HEK293 (cell line): ENCODE results near the gene ITPR2.

ENCODE experiments used
- FEZF1 ChIP-seq: fragments of 450-650 bp; formaldehyde crosslinking; IDR thresholded peaks from 2 replicates; pipeline ENCODE4 v1.5.1; 2016; ENCODE audit warnings: missing biosample characterization, missing genetic modification characterization
- GLI4 ChIP-seq: fragments of 450-650 bp; formaldehyde crosslinking; IDR thresholded peaks from 2 replicates; pipeline ENCODE4 v1.5.1; 2016; ENCODE audit warnings: missing biosample characterization, missing genetic modification characterization
- IKZF3 ChIP-seq: fragments of 450-650 bp; IDR thresholded peaks from 2 replicates; pipeline ENCODE4 v1.5.0; 2018; ENCODE audit warnings: missing biosample characterization, mild to moderate bottlenecking, missing genetic modification characterization, moderate library complexity
- KLF10 ChIP-seq: fragments of 450-650 bp; IDR thresholded peaks from 2 replicates; pipeline ENCODE4 v1.5.1; 2018; ENCODE audit warnings: missing biosample characterization, mild to moderate bottlenecking, missing genetic modification characterization
- OSR2 ChIP-seq: fragments of 450-650 bp; formaldehyde crosslinking; IDR thresholded peaks from 2 replicates; pipeline ENCODE4 v1.5.1; 2016; ENCODE audit warnings: missing biosample characterization, missing genetic modification characterization
- PATZ1 ChIP-seq: fragments of 450-650 bp; formaldehyde crosslinking; IDR thresholded peaks from 2 replicates; pipeline ENCODE4 v1.5.1; 2016; ENCODE audit warnings: missing biosample characterization, missing genetic modification characterization
- RBAK ChIP-seq: fragments of 450-650 bp; formaldehyde crosslinking; IDR thresholded peaks from 2 replicates; pipeline ENCODE4 v1.5.1; 2016; ENCODE audit warnings: missing biosample characterization, missing genetic modification characterization
- ZBTB26 ChIP-seq: fragments of 450-650 bp; formaldehyde crosslinking; optimal IDR thresholded peaks from 2 replicates; pipeline ENCODE3; 2016; ENCODE audit warnings: missing biosample characterization, mild to moderate bottlenecking, missing genetic modification characterization
- ZBTB8A ChIP-seq: fragments of 450-650 bp; formaldehyde crosslinking; IDR thresholded peaks from 2 replicates; pipeline ENCODE4 v1.5.1; 2016; ENCODE audit warnings: missing biosample characterization, missing genetic modification characterization
- ZFP41 ChIP-seq: fragments of 450-650 bp; formaldehyde crosslinking; IDR thresholded peaks from 2 replicates; pipeline ENCODE4 v1.5.1; 2016; ENCODE audit warnings: missing biosample characterization, missing genetic modification characterization, borderline replicate concordance
- ZIC2 ChIP-seq: fragments of 450-650 bp; formaldehyde crosslinking; IDR thresholded peaks from 2 replicates; pipeline ENCODE4 v1.5.1; 2016; ENCODE audit warnings: missing biosample characterization, missing genetic modification characterization
- ZNF202 ChIP-seq: fragments of 450-650 bp; formaldehyde crosslinking; IDR thresholded peaks from 2 replicates; pipeline ENCODE4 v1.5.1; 2016; ENCODE audit warnings: missing biosample characterization, missing genetic modification characterization, borderline replicate concordance
- ZNF350 ChIP-seq: fragments of 450-650 bp; formaldehyde crosslinking; IDR thresholded peaks from 2 replicates; pipeline ENCODE4 v1.5.0; 2017; ENCODE audit warnings: missing biosample characterization, mild to moderate bottlenecking, missing genetic modification characterization
- ZNF366 ChIP-seq: fragments of 450-650 bp; formaldehyde crosslinking; conservative IDR thresholded peaks from 2 replicates; pipeline ENCODE4 v1.5.1; 2016; ENCODE audit warnings: missing biosample characterization, missing genetic modification characterization
- ZNF391 ChIP-seq: fragments of 450-650 bp; formaldehyde crosslinking; IDR thresholded peaks from 2 replicates; pipeline ENCODE4 v1.5.1; 2016; ENCODE audit warnings: low read depth, missing biosample characterization, missing genetic modification characterization, borderline replicate concordance
- ZNF394 ChIP-seq: fragments of 450-650 bp; formaldehyde crosslinking; IDR thresholded peaks from 2 replicates; pipeline ENCODE4 v1.5.1; 2016; ENCODE audit warnings: missing biosample characterization, missing genetic modification characterization, mild to moderate bottlenecking, moderate library complexity, borderline replicate concordance
- ZNF423 ChIP-seq: fragments of 450-650 bp; formaldehyde crosslinking; IDR thresholded peaks from 2 replicates; pipeline ENCODE4 v1.5.1; 2016; ENCODE audit warnings: missing biosample characterization, missing genetic modification characterization
- ZNF529 ChIP-seq: fragments of 450-650 bp; formaldehyde crosslinking; IDR thresholded peaks from 2 replicates; pipeline ENCODE4 v1.5.1; 2017; ENCODE audit warnings: missing genetic modification characterization, missing biosample characterization; ENCODE audit not compliant: insufficient replicate concordance
- ZNF530 ChIP-seq: fragments of 450-650 bp; formaldehyde crosslinking; IDR thresholded peaks from 2 replicates; pipeline ENCODE4 v1.5.1; 2016; ENCODE audit warnings: low read depth, missing biosample characterization, missing genetic modification characterization
- ZNF610 ChIP-seq: fragments of 450-650 bp; formaldehyde crosslinking; IDR thresholded peaks from 2 replicates; pipeline ENCODE4 v1.5.1; 2016; ENCODE audit warnings: missing biosample characterization, missing genetic modification characterization, borderline replicate concordance
- ZNF626 ChIP-seq: fragments of 450-650 bp; sonication (Bioruptor Pico); formaldehyde crosslinking; IDR thresholded peaks from 2 replicates; pipeline ENCODE4 v1.5.1; 2018; ENCODE audit warnings: missing biosample characterization, missing genetic modification characterization, inconsistent platforms
- ZNF692 ChIP-seq: fragments of 450-650 bp; formaldehyde crosslinking; IDR thresholded peaks from 2 replicates; pipeline ENCODE4 v1.5.1; 2016; ENCODE audit warnings: missing biosample characterization, missing genetic modification characterization
- ZXDB ChIP-seq: fragments of 450-650 bp; formaldehyde crosslinking; IDR thresholded peaks from 2 replicates; pipeline ENCODE4 v1.5.1; 2016; ENCODE audit warnings: missing biosample characterization, missing genetic modification characterization
- TF ChIP-seq, protein P1 (sequence below): fragments of 450-650 bp; formaldehyde crosslinking; IDR thresholded peaks from 2 replicates; pipeline ENCODE4 v1.5.1; 2016; ENCODE audit warnings: missing biosample characterization, missing genetic modification characterization
- TF ChIP-seq, protein P2 (sequence below): fragments of 450-650 bp; formaldehyde crosslinking; IDR thresholded peaks from 2 replicates; pipeline ENCODE4 v1.5.1; 2016; ENCODE audit warnings: missing biosample characterization, missing genetic modification characterization
- TF ChIP-seq, protein P3 (sequence below): fragments of 450-650 bp; formaldehyde crosslinking; IDR thresholded peaks from 2 replicates; pipeline ENCODE4 v1.5.1; 2016; ENCODE audit warnings: missing biosample characterization, missing genetic modification characterization

ITPR2 gene

GRCh38 chr12:26832822-26833742 lies at the start of gene ITPR2 (continued):
- TF ChIP-seq, protein P1, sequence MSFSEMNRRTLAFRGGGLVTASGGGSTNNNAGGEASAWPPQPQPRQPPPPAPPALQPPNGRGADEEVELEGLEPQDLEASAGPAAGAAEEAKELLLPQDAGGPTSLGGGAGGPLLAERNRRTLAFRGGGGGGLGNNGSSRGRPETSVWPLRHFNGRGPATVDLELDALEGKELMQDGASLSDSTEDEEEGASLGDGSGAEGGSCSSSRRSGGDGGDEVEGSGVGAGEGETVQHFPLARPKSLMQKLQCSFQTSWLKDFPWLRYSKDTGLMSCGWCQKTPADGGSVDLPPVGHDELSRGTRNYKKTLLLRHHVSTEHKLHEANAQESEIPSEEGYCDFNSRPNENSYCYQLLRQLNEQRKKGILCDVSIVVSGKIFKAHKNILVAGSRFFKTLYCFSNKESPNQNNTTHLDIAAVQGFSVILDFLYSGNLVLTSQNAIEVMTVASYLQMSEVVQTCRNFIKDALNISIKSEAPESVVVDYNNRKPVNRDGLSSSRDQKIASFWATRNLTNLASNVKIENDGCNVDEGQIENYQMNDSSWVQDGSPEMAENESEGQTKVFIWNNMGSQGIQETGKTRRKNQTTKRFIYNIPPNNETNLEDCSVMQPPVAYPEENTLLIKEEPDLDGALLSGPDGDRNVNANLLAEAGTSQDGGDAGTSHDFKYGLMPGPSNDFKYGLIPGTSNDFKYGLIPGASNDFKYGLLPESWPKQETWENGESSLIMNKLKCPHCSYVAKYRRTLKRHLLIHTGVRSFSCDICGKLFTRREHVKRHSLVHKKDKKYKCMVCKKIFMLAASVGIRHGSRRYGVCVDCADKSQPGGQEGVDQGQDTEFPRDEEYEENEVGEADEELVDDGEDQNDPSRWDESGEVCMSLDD: peak; percentile 88
- TF ChIP-seq, protein P2, sequence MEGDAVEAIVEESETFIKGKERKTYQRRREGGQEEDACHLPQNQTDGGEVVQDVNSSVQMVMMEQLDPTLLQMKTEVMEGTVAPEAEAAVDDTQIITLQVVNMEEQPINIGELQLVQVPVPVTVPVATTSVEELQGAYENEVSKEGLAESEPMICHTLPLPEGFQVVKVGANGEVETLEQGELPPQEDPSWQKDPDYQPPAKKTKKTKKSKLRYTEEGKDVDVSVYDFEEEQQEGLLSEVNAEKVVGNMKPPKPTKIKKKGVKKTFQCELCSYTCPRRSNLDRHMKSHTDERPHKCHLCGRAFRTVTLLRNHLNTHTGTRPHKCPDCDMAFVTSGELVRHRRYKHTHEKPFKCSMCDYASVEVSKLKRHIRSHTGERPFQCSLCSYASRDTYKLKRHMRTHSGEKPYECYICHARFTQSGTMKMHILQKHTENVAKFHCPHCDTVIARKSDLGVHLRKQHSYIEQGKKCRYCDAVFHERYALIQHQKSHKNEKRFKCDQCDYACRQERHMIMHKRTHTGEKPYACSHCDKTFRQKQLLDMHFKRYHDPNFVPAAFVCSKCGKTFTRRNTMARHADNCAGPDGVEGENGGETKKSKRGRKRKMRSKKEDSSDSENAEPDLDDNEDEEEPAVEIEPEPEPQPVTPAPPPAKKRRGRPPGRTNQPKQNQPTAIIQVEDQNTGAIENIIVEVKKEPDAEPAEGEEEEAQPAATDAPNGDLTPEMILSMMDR (tag by site-specific recombination): no peak
- TF ChIP-seq ZNF394 (tag by site-specific recombination): 0 out of 2 replicates have a peak, but pooled peaks have one; percentile 37
- TF ChIP-seq PATZ1: peak; percentile 97
- TF ChIP-seq ZNF626 (tag by site-specific recombination): no peak
- no peak for TF ChIP-seq RBAK (tag by site-specific recombination)
- no peak for TF ChIP-seq ZNF350 (tag by site-specific recombination)
- TF ChIP-seq ZNF529 (tag by site-specific recombination): no peak
- TF ChIP-seq, protein P3, sequence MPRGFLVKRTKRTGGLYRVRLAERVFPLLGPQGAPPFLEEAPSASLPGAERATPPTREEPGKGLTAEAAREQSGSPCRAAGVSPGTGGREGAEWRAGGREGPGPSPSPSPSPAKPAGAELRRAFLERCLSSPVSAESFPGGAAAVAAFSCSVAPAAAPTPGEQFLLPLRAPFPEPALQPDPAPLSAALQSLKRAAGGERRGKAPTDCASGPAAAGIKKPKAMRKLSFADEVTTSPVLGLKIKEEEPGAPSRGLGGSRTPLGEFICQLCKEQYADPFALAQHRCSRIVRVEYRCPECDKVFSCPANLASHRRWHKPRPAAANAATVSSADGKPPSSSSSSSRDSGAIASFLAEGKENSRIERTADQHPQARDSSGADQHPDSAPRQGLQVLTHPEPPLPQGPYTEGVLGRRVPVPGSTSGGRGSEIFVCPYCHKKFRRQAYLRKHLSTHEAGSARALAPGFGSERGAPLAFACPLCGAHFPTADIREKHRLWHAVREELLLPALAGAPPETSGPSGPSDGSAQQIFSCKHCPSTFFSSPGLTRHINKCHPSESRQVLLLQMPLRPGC (tag by site-specific recombination): 0 out of 2 replicates have a peak, but pooled peaks have one; percentile 28
- TF ChIP-seq ZNF202 (tag by site-specific recombination): no peak
- no peak for TF ChIP-seq ZFP41
- 0 out of 2 replicates have a peak, but pooled peaks have one; percentile 10 for TF ChIP-seq ZNF366
- peak; percentile 98 for TF ChIP-seq KLF10 (tag by site-specific recombination)
- TF ChIP-seq GLI4 (tag by site-specific recombination): peak; percentile 60; the same call in 1 of the 2 replicates
- peak; percentile 93 for TF ChIP-seq FEZF1 (tag by site-specific recombination)
- peak; percentile 30; the same call in 1 of the 2 replicates for TF ChIP-seq ZNF692 (tag by site-specific recombination)
- peak; percentile 97 for TF ChIP-seq ZNF423 (tag by site-specific recombination)
- peak; percentile 36; the same call in 1 of the 2 replicates for TF ChIP-seq ZNF610 (tag by site-specific recombination)
- TF ChIP-seq ZNF530: no peak
- 0 out of 2 replicates have a peak, but pooled peaks have one; percentile 15 for TF ChIP-seq OSR2 (tag by site-specific recombination)
- peak; percentile 98 for TF ChIP-seq ZIC2 (tag by site-specific recombination)
- peak; percentile 72; the same call in 1 of the 2 replicates for TF ChIP-seq ZXDB (tag by site-specific recombination)
- TF ChIP-seq ZNF391 (tag by site-specific recombination): peak; percentile 85
- TF ChIP-seq ZBTB26: peak; percentile 88
- TF ChIP-seq IKZF3 (tag by site-specific recombination): peak; percentile 86
- TF ChIP-seq ZBTB8A (tag by site-specific recombination): peak; percentile 84
